ENCODE data around the gene SPATA6L. TPM values are rescaled to one million over a fixed set of nuclear protein-coding genes. Genes with fewer than 3 reads are reported as not detected.

The SPATA6L gene
- total and polyA plus RNA-seq, 8 donors = 4.2 to 12.5 (median 7.8) TPM

DNA sequence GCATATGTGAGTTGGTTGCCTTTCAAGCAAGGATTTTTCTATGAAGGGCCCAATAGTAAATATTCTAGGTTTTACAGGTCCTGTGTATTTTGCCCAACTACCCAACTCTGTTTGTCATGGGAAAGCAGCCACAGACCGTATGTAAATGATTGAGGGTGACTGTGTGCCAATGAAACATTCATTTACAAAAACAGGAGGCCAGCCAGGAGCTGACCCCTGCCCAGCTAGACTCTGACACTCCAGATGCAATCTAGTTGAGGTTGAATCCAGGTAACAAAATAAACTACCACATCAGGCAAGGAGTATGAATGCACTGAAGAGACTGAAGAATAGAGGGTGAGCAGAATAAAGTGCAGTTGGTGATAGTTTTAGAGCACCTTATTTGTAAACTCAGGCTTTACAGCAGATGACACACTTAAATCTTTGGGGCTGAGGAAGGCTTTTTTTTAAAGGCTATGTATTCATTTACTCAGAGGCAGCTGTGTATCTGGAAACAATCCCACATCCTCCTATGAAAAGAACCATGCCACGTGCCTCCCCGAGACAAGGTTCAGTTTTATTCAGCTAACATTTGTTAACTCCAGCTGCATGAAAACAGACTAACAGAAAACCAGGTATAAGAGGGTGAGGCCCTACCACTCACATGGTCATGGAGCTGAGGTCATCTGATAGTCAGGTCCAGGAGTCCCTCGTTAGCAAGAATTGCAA lies 115.3 kb downstream of the SPATA6L start:
- Histone ChIP-seq H3K36me3 (no peaks in the 10 kb centered on the region), H3K27ac (no peak overlapping the region), H3K4me1 (peaks cover 0 to 9% (median 0%) of the 10 kb centered on the region in 3 donors), H3K9me3 (no peaks in the 10 kb centered on the region), H3K27me3 (no peaks in the 10 kb centered on the region), H3K4me3 (no peak overlapping the region)
- intact Hi-C loops (cut with DNase I) = no loop called here
- DNase-seq = no peak
- ATAC-seq = peak in 2 of 4 donors; percentile 18 to 19
- WGBS, 2 donors = 53 to 58% methylated on average over 4 of the region's 4 CpGs
- TF ChIP-seq, protein P1, sequence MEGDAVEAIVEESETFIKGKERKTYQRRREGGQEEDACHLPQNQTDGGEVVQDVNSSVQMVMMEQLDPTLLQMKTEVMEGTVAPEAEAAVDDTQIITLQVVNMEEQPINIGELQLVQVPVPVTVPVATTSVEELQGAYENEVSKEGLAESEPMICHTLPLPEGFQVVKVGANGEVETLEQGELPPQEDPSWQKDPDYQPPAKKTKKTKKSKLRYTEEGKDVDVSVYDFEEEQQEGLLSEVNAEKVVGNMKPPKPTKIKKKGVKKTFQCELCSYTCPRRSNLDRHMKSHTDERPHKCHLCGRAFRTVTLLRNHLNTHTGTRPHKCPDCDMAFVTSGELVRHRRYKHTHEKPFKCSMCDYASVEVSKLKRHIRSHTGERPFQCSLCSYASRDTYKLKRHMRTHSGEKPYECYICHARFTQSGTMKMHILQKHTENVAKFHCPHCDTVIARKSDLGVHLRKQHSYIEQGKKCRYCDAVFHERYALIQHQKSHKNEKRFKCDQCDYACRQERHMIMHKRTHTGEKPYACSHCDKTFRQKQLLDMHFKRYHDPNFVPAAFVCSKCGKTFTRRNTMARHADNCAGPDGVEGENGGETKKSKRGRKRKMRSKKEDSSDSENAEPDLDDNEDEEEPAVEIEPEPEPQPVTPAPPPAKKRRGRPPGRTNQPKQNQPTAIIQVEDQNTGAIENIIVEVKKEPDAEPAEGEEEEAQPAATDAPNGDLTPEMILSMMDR (IDR thresholded peaks at IDR 0.05) = no peak
- no peak for FAIRE-seq

DNA sequence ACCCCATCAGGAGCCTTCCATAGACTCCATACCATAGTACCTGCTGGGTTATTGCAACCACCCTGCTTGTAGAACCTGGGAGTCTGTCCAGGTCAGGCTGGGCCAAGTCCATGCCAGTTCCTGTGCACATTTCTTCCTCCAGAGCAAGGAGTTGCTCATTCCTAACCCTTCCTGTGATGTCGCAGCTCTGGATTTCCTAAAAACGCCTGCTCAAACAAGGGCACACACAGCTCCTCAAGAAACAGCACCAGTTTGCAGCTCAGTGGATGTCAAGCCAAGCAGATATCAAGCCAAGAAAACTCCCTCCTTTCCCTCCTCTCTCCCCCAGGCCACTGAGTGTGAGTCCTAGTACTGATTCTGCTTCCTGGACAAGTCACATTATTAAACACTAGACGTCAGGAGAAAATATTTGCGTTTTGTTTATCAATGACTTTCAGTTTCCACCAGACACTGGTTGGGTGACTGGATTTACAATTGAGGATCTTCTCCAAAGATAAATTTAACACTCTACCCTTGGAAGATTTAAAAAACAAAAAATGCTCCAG lies 116.5 kb downstream of the SPATA6L start:
- Histone ChIP-seq H3K36me3 (no peaks in the 10 kb centered on the region), H3K4me3 (no peak overlapping the region), H3K27me3 (no peaks in the 10 kb centered on the region), H3K27ac (no peak overlapping the region), H3K9me3 (no peaks in the 10 kb centered on the region), H3K4me1 (peaks cover 0 to 9% (median 0%) of the 10 kb centered on the region in 3 donors)
- ATAC-seq = no peak
- WGBS, 2 donors = 64 to 76% methylated on average over 4 of the region's 4 CpGs
- intact Hi-C loops (cut with DNase I) = no loop called here
- DNase-seq = no peak
- TF ChIP-seq, protein P1 (IDR thresholded peaks at IDR 0.05) = no peak
- no peak for FAIRE-seq

DNA sequence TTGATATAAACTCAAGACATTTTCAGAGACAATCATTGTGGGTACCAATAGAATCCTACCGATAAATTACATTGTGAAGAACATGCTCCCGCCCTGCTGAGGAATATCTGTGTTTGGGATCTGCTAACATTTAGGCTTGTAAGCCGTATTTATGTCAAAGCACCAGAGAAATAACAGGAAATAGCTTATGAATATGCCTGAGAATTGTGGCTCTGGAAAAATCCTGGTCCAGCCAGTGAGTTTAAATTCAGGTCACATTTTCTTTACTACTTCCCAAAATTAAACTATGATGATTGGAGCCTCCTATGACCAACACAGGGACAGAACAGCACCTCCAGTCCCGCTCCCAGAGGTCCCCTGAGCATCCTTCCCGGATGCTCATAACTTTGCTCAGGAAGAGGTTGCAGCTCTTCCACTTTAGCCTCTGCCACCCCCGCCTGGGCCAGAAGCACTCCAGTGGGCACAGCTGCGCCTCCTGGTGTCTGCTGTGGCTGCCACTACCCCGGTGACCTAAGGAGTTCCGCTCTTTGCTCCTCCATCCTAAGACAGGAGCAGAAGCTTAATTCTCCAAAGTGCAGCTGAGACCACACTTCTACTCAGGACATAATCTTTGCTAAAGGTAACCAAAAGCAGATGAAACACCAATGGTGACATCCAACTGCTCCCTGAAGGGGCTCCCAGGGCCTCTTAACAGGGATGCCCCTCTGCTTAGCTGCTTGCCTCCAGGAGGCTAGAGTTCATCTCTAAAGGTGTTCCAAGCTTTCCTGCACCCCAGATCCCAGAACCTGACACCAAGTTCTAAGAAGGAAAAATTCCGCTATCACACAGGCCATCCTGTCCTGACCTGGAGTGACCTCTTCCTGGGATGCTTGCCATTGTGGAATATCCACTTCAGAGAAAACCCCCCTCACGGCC lies 117.2 kb downstream of the SPATA6L start:
- H3K36me3 ChIP-seq = no peaks in the 10 kb centered on the region
- ATAC-seq (no peak), DNase-seq (no peak), FAIRE-seq (no peak)
- intact Hi-C loops (cut with DNase I) = no loop called here
- no peaks in the 10 kb centered on the region for H3K9me3 ChIP-seq
- TF ChIP-seq, protein P1 (IDR thresholded peaks at IDR 0.05) = no peak
- H3K4me3 ChIP-seq = no peak overlapping the region
- H3K4me1 ChIP-seq = peaks cover 0 to 9% (median 0%) of the 10 kb centered on the region in 3 donors
- 74 to 80% methylated on average over 11 of the region's 11 CpGs for WGBS, 2 donors
- H3K27me3 ChIP-seq = no peaks in the 10 kb centered on the region
- no peak overlapping the region for H3K27ac ChIP-seq

Other genes with a start within 250 kb of the SPATA6L start
- 1 to 10 TPM; 1.3 to 4.9 (median 2.5) TPM for gene SLC1A1, start 176.0 kb downstream of the SPATA6L start, total RNA-seq
- gene SLC1A1, start 176.0 kb downstream of the SPATA6L start, polyA plus RNA-seq = 1 to 10 TPM; 1.4 to 3.1 TPM
- 10 to 100 TPM in 1 of 6 donors, 1 to 10 TPM in 5; 6.5 to 11.5 (median 7.4) TPM for gene PLPP6, start 4.2 kb downstream of the SPATA6L start, total RNA-seq
- gene PLPP6, start 4.2 kb downstream of the SPATA6L start, polyA plus RNA-seq = 1 to 10 TPM; 4.8 to 6.9 TPM
- gene CDC37L1, start 13.1 kb upstream of the SPATA6L start, total RNA-seq = 10 to 100 TPM in 5 of 6 donors, 1 to 10 TPM in 1; 8.3 to 13.4 (median 11.9) TPM
- 1 to 10 TPM; 5.4 to 8.5 TPM for gene CDC37L1, start 13.1 kb upstream of the SPATA6L start, polyA plus RNA-seq
- 10 to 100 TPM; 16.2 to 24.7 (median 22.3) TPM for gene AK3, start 74.7 kb upstream of the SPATA6L start, total RNA-seq
- gene AK3, start 74.7 kb upstream of the SPATA6L start, polyA plus RNA-seq = 10 to 100 TPM; 23.6 to 34.5 TPM
- 100 to 1,000 TPM in 1 of 6 donors, 10 to 100 TPM in 5; 11.3 to 153 (median 25.3) TPM for gene RCL1, start 126.5 kb upstream of the SPATA6L start, total RNA-seq
- 10 to 100 TPM; 19.0 to 24.8 TPM for gene RCL1, start 126.5 kb upstream of the SPATA6L start, polyA plus RNA-seq